Activated CD4-positive, alpha-beta T cell treated with anti-CD3 and anti-CD28 coated beads for 36 hours (primary cell): ENCODE measurements around the gene SIRT5. TPM values are rescaled to one million over a fixed set of nuclear protein-coding genes. Genes with fewer than 3 reads are reported as not detected.

Experiments
- ATAC-seq: fragments of 200-7000 bp; cut with Tn5 transposase; one replicate; pipeline ENCODE4 v1.10.0; 2021; ENCODE audit warnings: mild to moderate bottlenecking, moderate library complexity
- CTCF ChIA-PET: fragments of 350-600 bp; sonication (Branson Sonifier 250); formaldehyde crosslinking; loops from one replicate; lab custom pipeline; 2021; ENCODE audit warnings: antibody characterized with exemption; lab: Charles Lee
- POLR2A ChIA-PET: fragments of 350-600 bp; sonication (Branson Sonifier 250); formaldehyde crosslinking; loops from one replicate; lab custom pipeline; 2021; ENCODE audit warnings: antibody characterized with exemption, inconsistent platforms; lab: Charles Lee
- DNase-seq: peaks from one replicate; pipeline ENCODE4 v3.0.0-alpha.2; 2020
- H3K27ac Mint-ChIP-seq: one replicate; pipeline ENCODE4 v1.8.0; 2021; ENCODE audit warnings: mixed read lengths
- H3K27me3 Mint-ChIP-seq: one replicate; pipeline ENCODE4 v1.8.0; 2021; ENCODE audit warnings: mixed read lengths
- H3K36me3 Mint-ChIP-seq: one replicate; pipeline ENCODE4 v1.8.0; 2021; ENCODE audit warnings: low read depth, mixed read lengths
- H3K4me1 Mint-ChIP-seq: one replicate; pipeline ENCODE4 v1.8.0; 2021; ENCODE audit warnings: mixed read lengths
- H3K4me3 Mint-ChIP-seq: one replicate; pipeline ENCODE4 v1.8.0; 2021; ENCODE audit warnings: mild to moderate bottlenecking, moderate library complexity, mixed read lengths
- H3K9me3 Mint-ChIP-seq: one replicate; pipeline ENCODE4 v1.8.0; 2021; ENCODE audit warnings: low read depth, mixed read lengths
- intact Hi-C, 2 experiments: fragments of 100-400 bp; cut with DNase I in 1 of 2; cut with micrococcal nuclease in 1 of 2; formaldehyde crosslinking; loops; one replicate each; pipeline versions ENCODE4 v1.14.2 to v1.15.1; 2022 to 2024; cut with DNase I, micrococcal nuclease
- total RNA-seq, 2 experiments: library from RNA; stranded (reverse); gene quantifications; one replicate each; pipeline ENCODE4 v1.2.3, GENCODE V29; 2021

SIRT5 gene
- total RNA-seq, 2 experiments from 2014 or later: 14.7 to 21.9 TPM

GRCh38 chr6:13536796-13537526, 37.4 kb upstream of the SIRT5 start:
- Mint-ChIP-seq H3K4me1 (no peaks in the 10 kb centered on the region), H3K27ac (no peak overlapping the region), H3K9me3 (no peaks in the 10 kb centered on the region), H3K36me3 (no peaks in the 10 kb centered on the region), H3K27me3 (peaks cover 2% of the 10 kb centered on the region), H3K4me3 (no peak overlapping the region)
- ATAC-seq (no peak), DNase-seq (no peak)
- ChIA-PET CTCF (interaction anchor here (0.5 to 2.5 kb wide), 6 partner anchors 38 to 254 kb away, joined by 3 to 10 read pairs (median 4); partner anchors contain the start of gene SIRT5), POLR2A (no interaction called here)
- intact Hi-C loops: no loop called here

DNA sequence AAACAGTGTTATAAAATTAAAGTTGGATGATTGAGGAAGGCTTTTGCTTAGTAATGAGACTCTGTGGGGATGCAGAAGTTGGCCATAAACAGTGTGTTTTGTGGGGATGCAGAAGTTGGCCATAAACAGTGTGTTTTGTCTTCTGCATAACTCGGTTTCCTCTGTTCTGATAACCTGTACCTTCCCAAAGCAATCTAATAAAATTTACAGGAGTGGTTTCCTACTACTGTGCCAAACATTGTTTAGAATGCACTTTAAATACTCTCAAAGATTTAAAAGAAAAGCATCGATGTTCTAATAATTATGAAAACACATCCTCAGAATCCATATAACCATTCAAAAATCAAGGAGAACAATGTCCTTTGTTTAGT, 36.9 kb upstream of the SIRT5 start:
- H3K27me3 Mint-ChIP-seq: no peaks in the 10 kb centered on the region
- no peak overlapping the region for H3K27ac Mint-ChIP-seq
- intact Hi-C loops: no loop called here
- no peaks in the 10 kb centered on the region for H3K36me3 Mint-ChIP-seq
- H3K4me3 Mint-ChIP-seq: no peak overlapping the region
- no peaks in the 10 kb centered on the region for H3K4me1 Mint-ChIP-seq
- CTCF ChIA-PET: interaction anchor here (0.5 to 2.5 kb wide), 7 partner anchors 37 to 253 kb away, joined by 3 to 10 read pairs (median 3); partner anchors contain the start of gene SIRT5
- DNase-seq (no peak), ATAC-seq (no peak)
- H3K9me3 Mint-ChIP-seq: no peaks in the 10 kb centered on the region
- POLR2A ChIA-PET: no interaction called here

DNA sequence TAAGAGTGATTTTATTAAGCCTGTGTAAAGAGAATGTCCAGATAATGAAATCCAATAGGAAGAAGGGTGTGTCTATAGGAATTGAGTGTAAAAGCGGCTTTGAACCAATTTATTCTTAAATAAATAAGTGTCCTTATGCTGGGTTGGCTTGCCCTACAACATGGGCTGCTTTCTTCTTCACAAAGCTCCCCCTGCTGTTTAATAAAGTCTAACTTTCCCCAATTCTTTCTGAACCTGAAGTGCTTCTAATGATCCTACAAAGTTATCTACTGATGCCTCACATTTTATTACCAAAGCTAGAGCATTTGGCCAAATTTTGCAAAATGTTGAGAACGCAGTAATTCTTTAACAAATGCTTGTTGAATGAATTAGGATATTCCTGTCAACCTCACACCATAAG, 36.3 kb upstream of the SIRT5 start:
- H3K36me3 Mint-ChIP-seq: no peaks in the 10 kb centered on the region
- H3K27me3 Mint-ChIP-seq: no peaks in the 10 kb centered on the region
- intact Hi-C loops: loop anchor here (1.0 kb wide), 1 partner anchor 202 kb away; no protein-coding TSS in a partner anchor
- DNase-seq: no peak
- no peak overlapping the region for H3K4me3 Mint-ChIP-seq
- CTCF ChIA-PET: interaction anchor here (0.6 to 2.5 kb wide), 7 partner anchors 9 to 208 kb away, joined by 3 to 10 read pairs (median 3); partner anchors contain the start of gene SIRT5
- H3K9me3 Mint-ChIP-seq: no peaks in the 10 kb centered on the region
- no peaks in the 10 kb centered on the region for H3K4me1 Mint-ChIP-seq
- ATAC-seq: no peak
- H3K27ac Mint-ChIP-seq: no peak overlapping the region
- POLR2A ChIA-PET: no interaction called here

DNA sequence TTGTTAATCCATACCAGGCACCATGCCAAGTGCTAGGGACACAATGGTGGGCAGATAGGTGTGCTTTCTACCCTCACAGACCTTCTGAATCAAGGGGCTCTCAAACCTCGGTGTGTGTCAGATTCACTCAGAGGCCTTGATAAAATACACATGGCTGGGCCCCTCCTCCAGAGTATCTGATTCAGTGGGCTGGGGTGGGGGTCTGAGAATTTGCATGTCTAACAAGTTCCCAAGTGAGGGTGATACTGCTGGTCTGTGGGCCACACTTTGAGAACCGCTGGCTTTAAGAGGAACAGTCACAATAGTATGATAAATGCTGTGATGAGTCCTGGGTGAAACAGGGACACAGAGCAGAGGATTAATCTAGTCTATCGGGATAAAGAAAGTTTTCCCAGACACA, 35.8 kb upstream of the SIRT5 start:
- Mint-ChIP-seq H3K27me3 (no peaks in the 10 kb centered on the region), H3K4me3 (no peak overlapping the region), H3K36me3 (no peaks in the 10 kb centered on the region), H3K9me3 (no peaks in the 10 kb centered on the region), H3K27ac (no peak overlapping the region), H3K4me1 (no peaks in the 10 kb centered on the region)
- ATAC-seq: no peak
- ChIA-PET POLR2A (no interaction called here), CTCF (interaction anchor here (0.6 to 2.5 kb wide), 5 partner anchors 8 to 208 kb away, joined by 3 to 10 read pairs (median 3); no protein-coding TSS in a partner anchor)
- intact Hi-C loops: loop anchor here (1.0 kb wide), 1 partner anchor 202 kb away; no protein-coding TSS in a partner anchor
- DNase-seq: no peak

GRCh38 chr6:13539572-13539971, 34.8 kb upstream of the SIRT5 start:
- Mint-ChIP-seq H3K4me3 (no peak overlapping the region), H3K36me3 (no peaks in the 10 kb centered on the region), H3K9me3 (no peaks in the 10 kb centered on the region), H3K27me3 (no peaks in the 10 kb centered on the region), H3K27ac (no peak overlapping the region), H3K4me1 (no peaks in the 10 kb centered on the region)
- DNase-seq: no peak
- intact Hi-C loops: no loop called here
- ChIA-PET POLR2A (no interaction called here), CTCF (no interaction called here)
- ATAC-seq: no peak

DNA sequence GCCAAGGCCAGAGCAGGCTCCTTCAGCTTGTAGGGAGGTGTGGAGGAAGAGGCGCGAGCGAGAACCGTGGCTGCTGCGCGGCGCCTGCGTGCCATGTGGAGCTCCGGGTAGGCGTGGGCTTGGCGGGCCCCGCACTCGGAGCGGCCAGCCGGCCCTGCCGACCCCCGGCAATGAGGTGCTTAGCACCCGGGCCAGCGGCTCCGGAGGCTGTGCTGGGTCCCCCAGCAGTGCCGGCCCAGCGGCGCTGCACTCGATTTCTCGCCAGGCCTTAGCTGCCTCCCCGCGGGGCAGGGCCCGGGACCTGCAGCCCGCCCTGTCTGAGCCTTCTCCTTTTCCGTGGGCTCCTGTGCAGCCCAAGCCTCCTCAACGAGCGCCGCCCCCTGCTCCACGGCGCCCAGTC, 32.9 kb upstream of the SIRT5 start:
- ChIA-PET POLR2A (no interaction called here), CTCF (no interaction called here)
- no peak overlapping the region for H3K27ac Mint-ChIP-seq
- no peaks in the 10 kb centered on the region for H3K36me3 Mint-ChIP-seq
- H3K27me3 Mint-ChIP-seq: no peaks in the 10 kb centered on the region
- no peaks in the 10 kb centered on the region for H3K4me1 Mint-ChIP-seq
- DNase-seq: no peak
- intact Hi-C loops: no loop called here
- H3K4me3 Mint-ChIP-seq: no peak overlapping the region
- ATAC-seq: no peak
- H3K9me3 Mint-ChIP-seq: no peaks in the 10 kb centered on the region

DNA sequence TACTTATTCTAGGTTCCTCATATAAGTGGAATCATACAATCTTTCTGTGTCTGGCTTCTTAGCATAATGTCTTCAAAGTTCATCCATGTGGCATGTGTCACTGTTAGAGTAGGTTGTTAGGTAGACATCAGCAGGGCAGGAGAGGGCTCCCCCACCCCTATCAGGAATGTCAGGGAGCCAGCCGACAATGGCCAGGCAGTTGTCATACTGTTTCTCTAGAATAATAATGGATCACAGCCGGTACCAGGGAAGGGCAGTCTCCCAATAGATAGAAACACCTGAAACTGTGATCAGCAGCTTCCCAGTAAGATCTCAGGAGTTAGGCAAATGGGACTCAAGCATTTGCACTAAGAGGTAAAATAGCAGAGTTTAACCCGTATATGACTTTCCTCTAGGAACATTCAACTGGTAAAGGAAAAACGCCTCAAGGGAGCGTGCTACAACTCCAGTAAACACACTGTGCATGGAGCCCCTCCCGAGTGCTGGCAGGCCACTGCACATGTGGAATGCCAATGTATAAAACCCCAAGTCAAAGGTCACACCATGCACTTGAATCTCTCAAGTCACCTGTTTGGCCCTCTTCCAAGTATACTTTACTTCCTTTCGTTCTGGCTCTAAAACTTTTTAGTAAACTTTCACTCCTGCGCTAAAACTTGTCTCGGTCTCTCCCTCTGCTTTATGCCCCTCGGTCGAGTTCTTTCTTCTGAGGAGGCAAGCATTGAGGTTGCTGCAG, 29.8 kb upstream of the SIRT5 start:
- DNase-seq: no peak
- H3K4me3 Mint-ChIP-seq: no peak overlapping the region
- H3K27ac Mint-ChIP-seq: no peak overlapping the region
- H3K9me3 Mint-ChIP-seq: no peaks in the 10 kb centered on the region
- ATAC-seq: no peak
- no peaks in the 10 kb centered on the region for H3K36me3 Mint-ChIP-seq
- no peaks in the 10 kb centered on the region for H3K27me3 Mint-ChIP-seq
- no peaks in the 10 kb centered on the region for H3K4me1 Mint-ChIP-seq
- ChIA-PET CTCF (no interaction called here), POLR2A (no interaction called here)
- intact Hi-C loops: no loop called here

GRCh38 chr6:13545885-13546284, 28.5 kb upstream of the SIRT5 start:
- DNase-seq: no peak
- POLR2A ChIA-PET: no interaction called here
- H3K4me3 Mint-ChIP-seq: no peak overlapping the region
- H3K9me3 Mint-ChIP-seq: no peaks in the 10 kb centered on the region
- no peak for ATAC-seq
- no peaks in the 10 kb centered on the region for H3K36me3 Mint-ChIP-seq
- H3K27ac Mint-ChIP-seq: no peak overlapping the region
- intact Hi-C loops: no loop called here
- no peaks in the 10 kb centered on the region for H3K27me3 Mint-ChIP-seq
- no peaks in the 10 kb centered on the region for H3K4me1 Mint-ChIP-seq
- CTCF ChIA-PET: interaction anchor here (0.7 kb wide), 1 partner anchor 17 kb away, joined by 3 read pairs; no protein-coding TSS in a partner anchor

- H3K27ac Mint-ChIP-seq: no peak overlapping the region
- H3K4me3 Mint-ChIP-seq: no peak overlapping the region
- no peaks in the 10 kb centered on the region for H3K9me3 Mint-ChIP-seq
- intact Hi-C loops: no loop called here
- H3K36me3 Mint-ChIP-seq: no peaks in the 10 kb centered on the region
- POLR2A ChIA-PET: no interaction called here
- no peaks in the 10 kb centered on the region for H3K27me3 Mint-ChIP-seq
- ATAC-seq (no peak), DNase-seq (no peak)
- CTCF ChIA-PET: no interaction called here
- no peaks in the 10 kb centered on the region for H3K4me1 Mint-ChIP-seq
These were observed 25.7 kb upstream of the SIRT5 start for GRCh38 chr6:13548500-13549210.

- Mint-ChIP-seq H3K9me3 (no peaks in the 10 kb centered on the region), H3K36me3 (no peaks in the 10 kb centered on the region), H3K27me3 (no peaks in the 10 kb centered on the region), H3K4me3 (no peak overlapping the region), H3K4me1 (no peaks in the 10 kb centered on the region), H3K27ac (no peak overlapping the region)
- DNase-seq: no peak
- no peak for ATAC-seq
- intact Hi-C loops: no loop called here
- POLR2A ChIA-PET: no interaction called here
- CTCF ChIA-PET: interaction anchor here (0.7 kb wide), 1 partner anchor 211 kb away, joined by 3 read pairs; no protein-coding TSS in a partner anchor
These were observed 23.7 kb upstream of the SIRT5 start for GRCh38 chr6:13550656-13551055.

GRCh38 chr6:13553646-13554045, 20.8 kb upstream of the SIRT5 start:
- Mint-ChIP-seq H3K4me1 (no peaks in the 10 kb centered on the region), H3K27ac (no peak overlapping the region), H3K9me3 (no peaks in the 10 kb centered on the region), H3K4me3 (no peak overlapping the region), H3K27me3 (no peaks in the 10 kb centered on the region), H3K36me3 (no peaks in the 10 kb centered on the region)
- no peak for ATAC-seq
- ChIA-PET CTCF (interaction anchor here (0.7 kb wide), 1 partner anchor 483 kb away, joined by 3 read pairs; no protein-coding TSS in a partner anchor), POLR2A (no interaction called here)
- intact Hi-C loops: no loop called here
- no peak for DNase-seq
